HEK293T (cell line): ENCODE data around the gene USF1.

Source experiments
- BHLHE40 ChIP-seq: fragments of 450-650 bp; IDR thresholded peaks from 2 replicates; pipeline ENCODE4 v1.6.1; 2016; ENCODE audit warnings: mild to moderate bottlenecking, moderate library complexity, borderline replicate concordance
- FOXA1 ChIP-seq: fragments of 450-650 bp; IDR thresholded peaks from 2 replicates; pipeline ENCODE4 v1.6.1; 2016; ENCODE audit warnings: mild to moderate bottlenecking
- FOXK2 ChIP-seq: fragments of 450-650 bp; IDR thresholded peaks from 2 replicates; pipeline ENCODE4 v1.6.1; 2016; ENCODE audit warnings: mild to moderate bottlenecking
- FOXM1 ChIP-seq: fragments of 450-650 bp; IDR thresholded peaks from 2 replicates; pipeline ENCODE4 v1.6.1; 2017; ENCODE audit warnings: mild to moderate bottlenecking, borderline replicate concordance
- L3MBTL2 ChIP-seq: fragments of 450-650 bp; conservative IDR thresholded peaks from 2 replicates; pipeline ENCODE4 v1.6.1; 2016; ENCODE audit warnings: mild to moderate bottlenecking
- NFRKB ChIP-seq: fragments of 450-650 bp; IDR thresholded peaks from 2 replicates; pipeline ENCODE4 v1.6.1; 2016; ENCODE audit warnings: mild to moderate bottlenecking, moderate library complexity
- PKNOX1 ChIP-seq: fragments of 450-650 bp; IDR thresholded peaks from 2 replicates; pipeline ENCODE4 v1.6.1; 2016
- SP1 ChIP-seq: fragments of 450-650 bp; IDR thresholded peaks from 2 replicates; pipeline ENCODE4 v1.6.1; 2017
- SUZ12 ChIP-seq: fragments of 450-650 bp; IDR thresholded peaks from 2 replicates; pipeline ENCODE4 v1.6.1; 2016; ENCODE audit warnings: mild to moderate bottlenecking
- TARDBP ChIP-seq: fragments of 450-650 bp; IDR thresholded peaks from 2 replicates; pipeline ENCODE4 v1.6.1; 2016
- ZNF384 ChIP-seq: fragments of 450-650 bp; IDR thresholded peaks from 2 replicates; pipeline ENCODE4 v1.6.1; 2016

- no peak for TF ChIP-seq SP1
- no peak for TF ChIP-seq L3MBTL2
- TF ChIP-seq TARDBP = no peak
- TF ChIP-seq FOXM1 = no peak
- TF ChIP-seq SUZ12 = no peak
- no peak for TF ChIP-seq BHLHE40
- no peak for TF ChIP-seq ZNF384
- TF ChIP-seq FOXA1 = no peak
- TF ChIP-seq FOXK2 = no peak
- TF ChIP-seq PKNOX1 = no peak
- no peak for TF ChIP-seq NFRKB
These were observed 29.0 kb upstream of the USF1 start for GRCh38 chr1:161074676-161075368.
